Thyroid gland (tissue), 4 donors: Measurements from ENCODE around the gene FOSB.

ENCODE experiments used
- POLR2A ChIP-seq, 2 donors: fragments of 450-650 bp; IDR thresholded peaks; one replicate each; pipeline ENCODE4 v1.6.1; 2017; ENCODE audit warnings: antibody characterized with exemption in 2 of 2, mild to moderate bottlenecking in 2 of 2, moderate library complexity in 1 of 2
- TF ChIP-seq, protein P1 (sequence below), 6 experiments: fragments of 200-600 bp in 3 of 6; fragments of 450-650 bp in 3 of 6; sonication (generic) in 3 of 6; IDR thresholded peaks; one replicate each; pipeline ENCODE4 v1.5.1; 2016 to 2019; ENCODE audit warnings: antibody characterized with exemption in 6 of 6, mild to moderate bottlenecking in 2 of 6, inconsistent platforms in 1 of 6, moderate library complexity in 1 of 6

DNA sequence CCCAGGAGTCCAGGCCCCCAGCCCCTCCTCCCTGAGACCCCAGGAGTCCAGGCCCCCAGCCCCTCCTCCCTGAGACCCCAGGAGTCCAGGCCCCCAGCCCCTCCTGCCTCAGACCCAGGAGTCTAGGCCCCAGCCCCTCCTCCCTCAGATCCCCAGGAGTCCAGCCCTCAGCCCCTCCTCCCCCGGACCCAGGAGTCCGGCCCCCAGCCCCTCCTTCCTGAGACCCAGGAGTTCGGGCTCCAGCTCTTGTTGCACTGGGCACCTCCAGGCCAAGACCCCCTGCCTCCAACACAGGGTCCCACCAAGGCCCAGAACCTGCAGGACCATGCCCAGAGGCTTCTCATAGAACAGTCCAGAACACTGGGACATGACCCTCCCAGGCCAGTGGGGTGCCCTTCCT, 47.9 kb upstream of the FOSB start:
- TF ChIP-seq, protein P1, sequence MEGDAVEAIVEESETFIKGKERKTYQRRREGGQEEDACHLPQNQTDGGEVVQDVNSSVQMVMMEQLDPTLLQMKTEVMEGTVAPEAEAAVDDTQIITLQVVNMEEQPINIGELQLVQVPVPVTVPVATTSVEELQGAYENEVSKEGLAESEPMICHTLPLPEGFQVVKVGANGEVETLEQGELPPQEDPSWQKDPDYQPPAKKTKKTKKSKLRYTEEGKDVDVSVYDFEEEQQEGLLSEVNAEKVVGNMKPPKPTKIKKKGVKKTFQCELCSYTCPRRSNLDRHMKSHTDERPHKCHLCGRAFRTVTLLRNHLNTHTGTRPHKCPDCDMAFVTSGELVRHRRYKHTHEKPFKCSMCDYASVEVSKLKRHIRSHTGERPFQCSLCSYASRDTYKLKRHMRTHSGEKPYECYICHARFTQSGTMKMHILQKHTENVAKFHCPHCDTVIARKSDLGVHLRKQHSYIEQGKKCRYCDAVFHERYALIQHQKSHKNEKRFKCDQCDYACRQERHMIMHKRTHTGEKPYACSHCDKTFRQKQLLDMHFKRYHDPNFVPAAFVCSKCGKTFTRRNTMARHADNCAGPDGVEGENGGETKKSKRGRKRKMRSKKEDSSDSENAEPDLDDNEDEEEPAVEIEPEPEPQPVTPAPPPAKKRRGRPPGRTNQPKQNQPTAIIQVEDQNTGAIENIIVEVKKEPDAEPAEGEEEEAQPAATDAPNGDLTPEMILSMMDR (IDR thresholded peaks at IDR 0.05), result no peak
- TF ChIP-seq POLR2A (IDR thresholded peaks at IDR 0.05), result no peak
